Upper lobe of left lung (tissue), 4 donors: ENCODE data around the gene ZHX3.

Experiments
- EP300 ChIP-seq, 4 donors: sonication (generic); formaldehyde crosslinking; IDR thresholded peaks; one replicate each; pipeline ENCODE4 v1.5.1; 2017; ENCODE audit warnings: antibody characterized with exemption in 4 of 4, control low read depth in 2 of 4
- POLR2A ChIP-seq, 4 donors: fragments of 450-650 bp; IDR thresholded peaks; one replicate each; pipeline ENCODE4 v1.5.1; 2016 to 2017; ENCODE audit warnings: antibody characterized with exemption in 4 of 4, mild to moderate bottlenecking in 2 of 4
- TF ChIP-seq, protein P1 (sequence below), 6 experiments: fragments of 450-650 bp in 4 of 6; fragments of 200-600 bp in 2 of 6; sonication (generic) in 2 of 6; IDR thresholded peaks; one replicate each; pipeline ENCODE4 v1.5.1; 2016 to 2019; ENCODE audit warnings: antibody characterized with exemption in 6 of 6

DNA sequence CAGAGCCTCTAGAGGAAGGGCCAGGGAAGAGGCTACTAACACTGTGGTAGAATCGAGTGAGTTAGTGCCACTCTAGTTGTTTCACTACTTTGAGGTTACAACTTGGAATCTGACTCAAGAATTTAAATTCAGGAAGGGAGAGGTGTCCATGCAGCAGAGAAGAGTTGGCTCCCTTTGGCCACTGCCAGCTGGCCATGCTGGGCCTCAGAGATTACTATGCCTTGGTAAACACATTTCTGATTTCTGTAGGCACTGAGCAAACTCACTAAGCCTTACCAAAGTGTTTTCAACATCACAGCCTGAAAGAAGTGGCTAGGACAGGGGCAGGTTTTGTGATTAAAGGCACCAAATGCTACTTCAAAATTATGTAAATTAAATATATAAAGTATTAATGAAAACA lies 61.9 kb downstream of the ZHX3 start:
- TF ChIP-seq, protein P1, sequence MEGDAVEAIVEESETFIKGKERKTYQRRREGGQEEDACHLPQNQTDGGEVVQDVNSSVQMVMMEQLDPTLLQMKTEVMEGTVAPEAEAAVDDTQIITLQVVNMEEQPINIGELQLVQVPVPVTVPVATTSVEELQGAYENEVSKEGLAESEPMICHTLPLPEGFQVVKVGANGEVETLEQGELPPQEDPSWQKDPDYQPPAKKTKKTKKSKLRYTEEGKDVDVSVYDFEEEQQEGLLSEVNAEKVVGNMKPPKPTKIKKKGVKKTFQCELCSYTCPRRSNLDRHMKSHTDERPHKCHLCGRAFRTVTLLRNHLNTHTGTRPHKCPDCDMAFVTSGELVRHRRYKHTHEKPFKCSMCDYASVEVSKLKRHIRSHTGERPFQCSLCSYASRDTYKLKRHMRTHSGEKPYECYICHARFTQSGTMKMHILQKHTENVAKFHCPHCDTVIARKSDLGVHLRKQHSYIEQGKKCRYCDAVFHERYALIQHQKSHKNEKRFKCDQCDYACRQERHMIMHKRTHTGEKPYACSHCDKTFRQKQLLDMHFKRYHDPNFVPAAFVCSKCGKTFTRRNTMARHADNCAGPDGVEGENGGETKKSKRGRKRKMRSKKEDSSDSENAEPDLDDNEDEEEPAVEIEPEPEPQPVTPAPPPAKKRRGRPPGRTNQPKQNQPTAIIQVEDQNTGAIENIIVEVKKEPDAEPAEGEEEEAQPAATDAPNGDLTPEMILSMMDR (IDR thresholded peaks at IDR 0.05) = no peak
- TF ChIP-seq EP300 (IDR thresholded peaks at IDR 0.05) = no peak
- TF ChIP-seq POLR2A (IDR thresholded peaks at IDR 0.05) = no peak
